HepG2 (cell line): Measurements from ENCODE around the gene CTDP1.

Experiments
- ARNTL ChIP-seq: sonication (generic); formaldehyde crosslinking; IDR thresholded peaks from 2 replicates; pipeline ENCODE4 v1.4.0; 2020; ENCODE audit warnings: mild to moderate bottlenecking, missing genetic modification reagents
- MBNL3 ChIP-seq: fragments of 250-450 bp; sonication (Bioruptor Pico); conservative IDR thresholded peaks from 2 replicates; pipeline ENCODE4 v1.8.0; 2022; ENCODE audit warnings: mild to moderate bottlenecking, inconsistent platforms
- SALL1 ChIP-seq: sonication (generic); formaldehyde crosslinking; IDR thresholded peaks from 2 replicates; pipeline ENCODE4 v1.8.0; 2022; ENCODE audit warnings: mild to moderate bottlenecking, missing genetic modification reagents
- SIN3B ChIP-seq: fragments of 150-350 bp; IDR thresholded peaks from 2 replicates; pipeline ENCODE4 v1.6.1; 2014; ENCODE audit warnings: low read length
- U2AF2 ChIP-seq: fragments of 200-400 bp; formaldehyde crosslinking; IDR thresholded peaks from 2 replicates; pipeline ENCODE4 v1.6.1; 2017; ENCODE audit warnings: low read depth, mild to moderate bottlenecking, low read length
- ZFP36 ChIP-seq: fragments of 150-350 bp; IDR thresholded peaks from 2 replicates; pipeline ENCODE4 v1.6.1; 2018; ENCODE audit warnings: borderline replicate concordance, low read length, low read depth; ENCODE audit not compliant: partially characterized antibody
- TF ChIP-seq, protein P1 (sequence below): sonication (generic); formaldehyde crosslinking; conservative IDR thresholded peaks from 2 replicates; pipeline ENCODE4 v1.4.0; 2020; ENCODE audit warnings: mild to moderate bottlenecking, missing genetic modification reagents, moderate library complexity
- TF ChIP-seq, protein P2 (sequence below), 2 experiments: sonication (generic) in 1 of 2; formaldehyde crosslinking in 1 of 2; IDR thresholded peaks; 2 replicates each; pipeline versions ENCODE4 v1.5.1 to v1.6.1; 2011 to 2020; ENCODE audit warnings: borderline replicate concordance in 1 of 2, low read depth in 1 of 2, low read length in 1 of 2, mild to moderate bottlenecking in 1 of 2, missing genetic modification reagents in 1 of 2, moderate library complexity in 1 of 2
- TF ChIP-seq, protein P3 (sequence below): sonication (generic); formaldehyde crosslinking; IDR thresholded peaks from 2 replicates; pipeline ENCODE4 v1.9.0; 2021; ENCODE audit warnings: missing genetic modification reagents, mild to moderate bottlenecking, borderline replicate concordance

DNA sequence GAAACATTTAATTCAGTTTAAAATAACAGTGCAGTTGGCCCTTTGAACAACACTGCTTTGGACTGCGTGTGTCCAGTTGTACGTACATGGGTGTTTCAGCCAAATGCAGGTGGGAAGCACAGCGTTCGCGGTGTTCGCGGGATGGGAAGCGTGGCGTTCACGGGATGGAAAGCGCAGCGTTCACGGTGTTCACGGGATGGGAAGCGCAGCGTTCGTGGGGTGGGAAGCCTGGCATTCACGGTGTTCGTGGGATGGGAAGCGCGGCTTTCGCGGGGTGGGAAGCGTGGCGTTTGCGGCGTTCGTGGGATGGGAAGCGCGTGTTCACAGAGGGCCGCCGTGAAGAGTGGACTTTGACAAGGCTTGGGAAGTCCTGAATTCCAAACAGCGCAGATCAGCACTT lies 47.6 kb downstream of the CTDP1 start:
- TF ChIP-seq, protein P1, sequence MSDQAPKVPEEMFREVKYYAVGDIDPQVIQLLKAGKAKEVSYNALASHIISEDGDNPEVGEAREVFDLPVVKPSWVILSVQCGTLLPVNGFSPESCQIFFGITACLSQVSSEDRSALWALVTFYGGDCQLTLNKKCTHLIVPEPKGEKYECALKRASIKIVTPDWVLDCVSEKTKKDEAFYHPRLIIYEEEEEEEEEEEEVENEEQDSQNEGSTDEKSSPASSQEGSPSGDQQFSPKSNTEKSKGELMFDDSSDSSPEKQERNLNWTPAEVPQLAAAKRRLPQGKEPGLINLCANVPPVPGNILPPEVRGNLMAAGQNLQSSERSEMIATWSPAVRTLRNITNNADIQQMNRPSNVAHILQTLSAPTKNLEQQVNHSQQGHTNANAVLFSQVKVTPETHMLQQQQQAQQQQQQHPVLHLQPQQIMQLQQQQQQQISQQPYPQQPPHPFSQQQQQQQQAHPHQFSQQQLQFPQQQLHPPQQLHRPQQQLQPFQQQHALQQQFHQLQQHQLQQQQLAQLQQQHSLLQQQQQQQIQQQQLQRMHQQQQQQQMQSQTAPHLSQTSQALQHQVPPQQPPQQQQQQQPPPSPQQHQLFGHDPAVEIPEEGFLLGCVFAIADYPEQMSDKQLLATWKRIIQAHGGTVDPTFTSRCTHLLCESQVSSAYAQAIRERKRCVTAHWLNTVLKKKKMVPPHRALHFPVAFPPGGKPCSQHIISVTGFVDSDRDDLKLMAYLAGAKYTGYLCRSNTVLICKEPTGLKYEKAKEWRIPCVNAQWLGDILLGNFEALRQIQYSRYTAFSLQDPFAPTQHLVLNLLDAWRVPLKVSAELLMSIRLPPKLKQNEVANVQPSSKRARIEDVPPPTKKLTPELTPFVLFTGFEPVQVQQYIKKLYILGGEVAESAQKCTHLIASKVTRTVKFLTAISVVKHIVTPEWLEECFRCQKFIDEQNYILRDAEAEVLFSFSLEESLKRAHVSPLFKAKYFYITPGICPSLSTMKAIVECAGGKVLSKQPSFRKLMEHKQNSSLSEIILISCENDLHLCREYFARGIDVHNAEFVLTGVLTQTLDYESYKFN (CRISPR knock-in tag), result no peak
- TF ChIP-seq MBNL3 (CRISPR knock-in tag) (no peak), SIN3B (no peak), SALL1 (no peak), U2AF2 (no peak), ZFP36 (no peak), ARNTL (no peak)
- TF ChIP-seq, protein P2, sequence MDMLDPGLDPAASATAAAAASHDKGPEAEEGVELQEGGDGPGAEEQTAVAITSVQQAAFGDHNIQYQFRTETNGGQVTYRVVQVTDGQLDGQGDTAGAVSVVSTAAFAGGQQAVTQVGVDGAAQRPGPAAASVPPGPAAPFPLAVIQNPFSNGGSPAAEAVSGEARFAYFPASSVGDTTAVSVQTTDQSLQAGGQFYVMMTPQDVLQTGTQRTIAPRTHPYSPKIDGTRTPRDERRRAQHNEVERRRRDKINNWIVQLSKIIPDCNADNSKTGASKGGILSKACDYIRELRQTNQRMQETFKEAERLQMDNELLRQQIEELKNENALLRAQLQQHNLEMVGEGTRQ (IDR thresholded peaks at IDR 0.05; ENCODE audit: low read depth, low read length), result no peak
- TF ChIP-seq, protein P2 (CRISPR knock-in tag; IDR thresholded peaks at IDR 0.05; ENCODE audit: borderline replicate concordance), result no peak
- TF ChIP-seq, protein P3, sequence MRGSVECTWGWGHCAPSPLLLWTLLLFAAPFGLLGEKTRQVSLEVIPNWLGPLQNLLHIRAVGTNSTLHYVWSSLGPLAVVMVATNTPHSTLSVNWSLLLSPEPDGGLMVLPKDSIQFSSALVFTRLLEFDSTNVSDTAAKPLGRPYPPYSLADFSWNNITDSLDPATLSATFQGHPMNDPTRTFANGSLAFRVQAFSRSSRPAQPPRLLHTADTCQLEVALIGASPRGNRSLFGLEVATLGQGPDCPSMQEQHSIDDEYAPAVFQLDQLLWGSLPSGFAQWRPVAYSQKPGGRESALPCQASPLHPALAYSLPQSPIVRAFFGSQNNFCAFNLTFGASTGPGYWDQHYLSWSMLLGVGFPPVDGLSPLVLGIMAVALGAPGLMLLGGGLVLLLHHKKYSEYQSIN, result no peak
